Stimulated activated CD4-positive, alpha-beta T cell treated with anti-CD3 and anti-CD28 coated beads, Interleukin-1b, Interleukin-23, amount 100 ng/mL, for 24 hours (primary cell): Measurements from ENCODE around the gene PLA2G4E.

ENCODE experiments used
- DNase-seq, 4 experiments: peaks; one replicate each; pipeline ENCODE4 v3.0.0-alpha.2; 2020; ENCODE audit warnings: low read depth in 4 of 4, low spot score in 1 of 4

The PLA2G4E gene

GRCh38 chr15:41994772-41995475, 25.9 kb downstream of the PLA2G4E start:
- DNase-seq, result no peak

GRCh38 chr15:41994171-41994650, 26.6 kb downstream of the PLA2G4E start:
- no peak for DNase-seq

- DNase-seq, result no peak
Measured at GRCh38 chr15:41993472-41994170, 27.2 kb downstream of the PLA2G4E start.

GRCh38 chr15:41992803-41993190, 28.0 kb downstream of the PLA2G4E start:
- DNase-seq, result no peak

GRCh38 chr15:41992151-41992802, 28.6 kb downstream of the PLA2G4E start:
- no peak for DNase-seq

- no peak for DNase-seq
Measured at GRCh38 chr15:41990691-41991090, 30.2 kb downstream of the PLA2G4E start.

- no peak for DNase-seq
Measured at GRCh38 chr15:41990243-41990605, 30.6 kb downstream of the PLA2G4E start.

- peak; percentile 73 to 92 (median 82) for DNase-seq
Measured at GRCh38 chr15:41989573-41990242, 31.1 kb downstream of the PLA2G4E start.

- DNase-seq, result no peak
Measured at GRCh38 chr15:41988896-41989572, 31.8 kb downstream of the PLA2G4E start.

- no peak for DNase-seq
Measured at GRCh38 chr15:41987925-41988275, 32.9 kb downstream of the PLA2G4E start.

GRCh38 chr15:41987246-41987924, 33.5 kb downstream of the PLA2G4E start:
- no peak for DNase-seq

- no peak for DNase-seq
Measured at GRCh38 chr15:41985236-41986160, 35.3 kb downstream of the PLA2G4E start.

GRCh38 chr15:41984622-41985021, 36.2 kb downstream of the PLA2G4E start:
- DNase-seq, result no peak

- DNase-seq, result no peak
Measured at GRCh38 chr15:41983621-41984571, 36.9 kb downstream of the PLA2G4E start.

- no peak for DNase-seq
Measured at GRCh38 chr15:41983221-41983620, 37.6 kb downstream of the PLA2G4E start.

- DNase-seq, result no peak
Measured at GRCh38 chr15:41982133-41982930, 38.5 kb downstream of the PLA2G4E start.

- DNase-seq, result no peak
Measured at GRCh38 chr15:41981371-41982132, 39.3 kb downstream of the PLA2G4E start.
